ENCODE measurements around the gene OST4. TPM values are rescaled to one million over a fixed set of nuclear protein-coding genes. Genes with fewer than 3 reads are reported as not detected.

Gene OST4
- total and polyA plus RNA-seq, 10 of the 15 experiments (the other 5 are each of a cell fraction or from before 2014, with no cell fraction given), result 270 to 1,543 (median 523) TPM

- no peak for TF ChIP-seq ZBTB33 (IDR thresholded peaks at IDR 0.05)
Observed at GRCh38 chr2:27024188-27024587, 47.3 kb downstream of the OST4 start (continued).

GRCh38 chr2:27023740-27024139, 47.7 kb downstream of the OST4 start:
- no peak overlapping the region for H2AFZ ChIP-seq (ENCODE audit: control insufficient read depth, low read depth, low read length)
- H3K36me3 ChIP-seq (ENCODE audit: control insufficient read depth in 2 of 2, insufficient read depth in 2 of 2, low read length in 1 of 2), result peaks cover 0 to 9% of the 10 kb centered on the region in 2 experiments; a peak in 3 of 4 replicates
- no TSS peak for BruUV-seq (replicated peaks)
- no peaks in the 10 kb centered on the region for H3K4me1 ChIP-seq (ENCODE audit: control insufficient read depth, insufficient read depth, low read length)
- CTCF ChIA-PET, result no interaction called here
- H3K27ac ChIP-seq (ENCODE audit: control insufficient read depth, insufficient read depth), result no peak overlapping the region
- FAIRE-seq, result no peak
- RAD21 ChIA-PET (ENCODE audit: unreplicated experiment), result no interaction called here
- no peak for ATAC-seq
- no peak overlapping the region for H3K4me2 ChIP-seq (ENCODE audit: control insufficient read depth, insufficient read depth)
- 73% methylated on average over 7 of the region's 7 CpGs for WGBS (ENCODE audit: insufficient coverage, insufficient replicate concordance, low lambda C conversion rate, missing lambda C conversion rate)
- H3K9ac ChIP-seq (ENCODE audit: control insufficient read depth, insufficient read depth, low read length), result no peak overlapping the region
- SMC1A ChIA-PET (ENCODE audit: uncharacterized antibody, unreplicated experiment), result no interaction called here
- DNase-seq (ENCODE audit: low read depth, low spot score), result no peak
- in situ Hi-C loops (cut with MboI) (no loop called here), intact Hi-C loops (cut with micrococcal nuclease; ENCODE audit: unreplicated experiment) (no loop called here)
- H3K79me2 ChIP-seq (ENCODE audit: control insufficient read depth, insufficient read depth, low read length), result no peaks in the 10 kb centered on the region; the same call in 1 of the 2 replicates
- H3K4me3 ChIP-seq, result no peak overlapping the region
- no peaks in the 10 kb centered on the region for H3K27me3 ChIP-seq (replicated peaks in 1 of 2; ENCODE audit: control insufficient read depth in 2 of 2, insufficient read depth in 2 of 2, low read length in 1 of 2)
- no peaks in the 10 kb centered on the region for H4K20me1 ChIP-seq (ENCODE audit: control insufficient read depth, insufficient read depth)
- no peaks in the 10 kb centered on the region for H3K9me3 ChIP-seq (replicated peaks; ENCODE audit: control insufficient read depth, insufficient read depth, low read length)
- POLR2A ChIA-PET, result no interaction called here
- TF ChIP-seq, protein P1, sequence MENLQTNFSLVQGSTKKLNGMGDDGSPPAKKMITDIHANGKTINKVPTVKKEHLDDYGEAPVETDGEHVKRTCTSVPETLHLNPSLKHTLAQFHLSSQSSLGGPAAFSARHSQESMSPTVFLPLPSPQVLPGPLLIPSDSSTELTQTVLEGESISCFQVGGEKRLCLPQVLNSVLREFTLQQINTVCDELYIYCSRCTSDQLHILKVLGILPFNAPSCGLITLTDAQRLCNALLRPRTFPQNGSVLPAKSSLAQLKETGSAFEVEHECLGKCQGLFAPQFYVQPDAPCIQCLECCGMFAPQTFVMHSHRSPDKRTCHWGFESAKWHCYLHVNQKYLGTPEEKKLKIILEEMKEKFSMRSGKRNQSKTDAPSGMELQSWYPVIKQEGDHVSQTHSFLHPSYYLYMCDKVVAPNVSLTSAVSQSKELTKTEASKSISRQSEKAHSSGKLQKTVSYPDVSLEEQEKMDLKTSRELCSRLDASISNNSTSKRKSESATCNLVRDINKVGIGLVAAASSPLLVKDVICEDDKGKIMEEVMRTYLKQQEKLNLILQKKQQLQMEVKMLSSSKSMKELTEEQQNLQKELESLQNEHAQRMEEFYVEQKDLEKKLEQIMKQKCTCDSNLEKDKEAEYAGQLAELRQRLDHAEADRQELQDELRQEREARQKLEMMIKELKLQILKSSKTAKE (IDR thresholded peaks at IDR 0.05; ENCODE audit: low read depth, poor library complexity, severe bottlenecking), result no peak
- TF ChIP-seq, protein P2, sequence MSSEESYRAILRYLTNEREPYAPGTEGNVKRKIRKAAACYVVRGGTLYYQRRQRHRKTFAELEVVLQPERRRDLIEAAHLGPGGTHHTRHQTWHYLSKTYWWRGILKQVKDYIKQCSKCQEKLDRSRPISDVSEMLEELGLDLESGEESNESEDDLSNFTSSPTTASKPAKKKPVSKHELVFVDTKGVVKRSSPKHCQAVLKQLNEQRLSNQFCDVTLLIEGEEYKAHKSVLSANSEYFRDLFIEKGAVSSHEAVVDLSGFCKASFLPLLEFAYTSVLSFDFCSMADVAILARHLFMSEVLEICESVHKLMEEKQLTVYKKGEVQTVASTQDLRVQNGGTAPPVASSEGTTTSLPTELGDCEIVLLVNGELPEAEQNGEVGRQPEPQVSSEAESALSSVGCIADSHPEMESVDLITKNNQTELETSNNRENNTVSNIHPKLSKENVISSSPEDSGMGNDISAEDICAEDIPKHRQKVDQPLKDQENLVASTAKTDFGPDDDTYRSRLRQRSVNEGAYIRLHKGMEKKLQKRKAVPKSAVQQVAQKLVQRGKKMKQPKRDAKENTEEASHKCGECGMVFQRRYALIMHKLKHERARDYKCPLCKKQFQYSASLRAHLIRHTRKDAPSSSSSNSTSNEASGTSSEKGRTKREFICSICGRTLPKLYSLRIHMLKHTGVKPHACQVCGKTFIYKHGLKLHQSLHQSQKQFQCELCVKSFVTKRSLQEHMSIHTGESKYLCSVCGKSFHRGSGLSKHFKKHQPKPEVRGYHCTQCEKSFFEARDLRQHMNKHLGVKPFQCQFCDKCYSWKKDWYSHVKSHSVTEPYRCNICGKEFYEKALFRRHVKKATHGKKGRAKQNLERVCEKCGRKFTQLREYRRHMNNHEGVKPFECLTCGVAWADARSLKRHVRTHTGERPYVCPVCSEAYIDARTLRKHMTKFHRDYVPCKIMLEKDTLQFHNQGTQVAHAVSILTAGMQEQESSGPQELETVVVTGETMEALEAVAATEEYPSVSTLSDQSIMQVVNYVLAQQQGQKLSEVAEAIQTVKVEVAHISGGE (CRISPR knock-in tag; IDR thresholded peaks at IDR 0.05), result no peak
- TF ChIP-seq TBL1XR1 (IDR thresholded peaks at IDR 0.05; ENCODE audit: low read depth, low read length), result no peak
- no peak for TF ChIP-seq ETV6 (conservative IDR thresholded peaks at IDR 0.05 in 1 of 2, IDR thresholded peaks at IDR 0.05 in 1 of 2; ENCODE audit: borderline replicate concordance in 1 of 2, low read depth in 1 of 2)
- TF ChIP-seq, protein P3, sequence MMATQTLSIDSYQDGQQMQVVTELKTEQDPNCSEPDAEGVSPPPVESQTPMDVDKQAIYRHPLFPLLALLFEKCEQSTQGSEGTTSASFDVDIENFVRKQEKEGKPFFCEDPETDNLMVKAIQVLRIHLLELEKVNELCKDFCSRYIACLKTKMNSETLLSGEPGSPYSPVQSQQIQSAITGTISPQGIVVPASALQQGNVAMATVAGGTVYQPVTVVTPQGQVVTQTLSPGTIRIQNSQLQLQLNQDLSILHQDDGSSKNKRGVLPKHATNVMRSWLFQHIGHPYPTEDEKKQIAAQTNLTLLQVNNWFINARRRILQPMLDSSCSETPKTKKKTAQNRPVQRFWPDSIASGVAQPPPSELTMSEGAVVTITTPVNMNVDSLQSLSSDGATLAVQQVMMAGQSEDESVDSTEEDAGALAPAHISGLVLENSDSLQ (IDR thresholded peaks at IDR 0.05), result no peak
- TF ChIP-seq, protein P4, sequence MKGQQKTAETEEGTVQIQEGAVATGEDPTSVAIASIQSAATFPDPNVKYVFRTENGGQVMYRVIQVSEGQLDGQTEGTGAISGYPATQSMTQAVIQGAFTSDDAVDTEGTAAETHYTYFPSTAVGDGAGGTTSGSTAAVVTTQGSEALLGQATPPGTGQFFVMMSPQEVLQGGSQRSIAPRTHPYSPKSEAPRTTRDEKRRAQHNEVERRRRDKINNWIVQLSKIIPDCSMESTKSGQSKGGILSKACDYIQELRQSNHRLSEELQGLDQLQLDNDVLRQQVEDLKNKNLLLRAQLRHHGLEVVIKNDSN (IDR thresholded peaks at IDR 0.05; ENCODE audit: borderline replicate concordance, extremely low read length, insufficient read depth, low read depth, low read length), result no peak
- TF ChIP-seq MTA3 (IDR thresholded peaks at IDR 0.05; ENCODE audit: borderline replicate concordance, low read length), result no peak
- no peak for TF ChIP-seq TAF1 (IDR thresholded peaks at IDR 0.05; ENCODE audit: borderline replicate concordance, low read depth, low read length)
- TF ChIP-seq NFIC (IDR thresholded peaks at IDR 0.05; ENCODE audit: low read depth, low read length), result no peak
- TF ChIP-seq RB1 (IDR thresholded peaks at IDR 0.05; ENCODE audit: borderline replicate concordance), result no peak
- TF ChIP-seq MXI1 (IDR thresholded peaks at IDR 0.05; ENCODE audit: low read depth, low read length), result no peak
